Tibial artery (tissue), 4 donors: ENCODE measurements around the gene CENPK.

Source experiments
- DNase-seq, 2 donors: peaks; one replicate each; pipeline ENCODE4 v3.0.0-alpha.2; 2019
- H3K27ac ChIP-seq, 2 donors: fragments of 200-600 bp; sonication (generic) in 1 of 2; 1 replicate in 1 of 2; 2 replicates in 1 of 2; pipeline ENCODE4 v1.5.1; 2018 to 2019; ENCODE audit warnings: mild to moderate bottlenecking in 1 of 2
- H3K27me3 ChIP-seq, 2 donors: fragments of 200-600 bp; sonication (generic) in 1 of 2; one replicate each; pipeline versions ENCODE4 v1.5.1 to v1.6.0; 2016 to 2019
- H3K36me3 ChIP-seq, 3 donors: fragments of 200-600 bp; sonication (generic) in 2 of 3; one replicate each; pipeline ENCODE4 v1.5.1; 2016 to 2019; ENCODE audit warnings: mild to moderate bottlenecking in 2 of 3
- H3K4me1 ChIP-seq, 4 donors: fragments of 200-600 bp; sonication (generic) in 2 of 4; 1 replicate in 3 of 4; 2 replicates in 1 of 4; pipeline ENCODE4 v1.5.1; 2016 to 2019
- H3K4me3 ChIP-seq, 2 donors: fragments of 200-600 bp; sonication (generic) in 1 of 2; 1 replicate in 1 of 2; 2 replicates in 1 of 2; pipeline ENCODE4 v1.5.1; 2018 to 2019; ENCODE audit warnings: mild to moderate bottlenecking in 2 of 2
- H3K9me3 ChIP-seq, 3 donors: fragments of 200-600 bp; sonication (generic) in 1 of 3; one replicate each; pipeline ENCODE4 v1.5.1; 2016 to 2019
- CTCF ChIP-seq, 2 experiments: fragments of 200-600 bp in 1 of 2; fragments of 450-650 bp in 1 of 2; IDR thresholded peaks; one replicate each; pipeline ENCODE4 v1.5.1; 2017 to 2019; ENCODE audit warnings: antibody characterized with exemption in 2 of 2, mild to moderate bottlenecking in 1 of 2, moderate library complexity in 1 of 2
- intact Hi-C: fragments of 100-400 bp; cut with DNase I; formaldehyde crosslinking; loops from one replicate; pipeline ENCODE4 v1.15.0; 2023; ENCODE audit warnings: low total_unique reads

The CENPK gene

GRCh38 chr5:65474130-65474711 lies 88.7 kb downstream of the CENPK start:
- H3K4me1 ChIP-seq, result peaks cover 0 to 8% (median 0%) of the 10 kb centered on the region in 4 donors
- H3K27ac ChIP-seq, result no peak overlapping the region
- H3K4me3 ChIP-seq, result no peak overlapping the region
- intact Hi-C loops, result no loop called here
- DNase-seq, result no peak
- H3K9me3 ChIP-seq, result no peaks in the 10 kb centered on the region
- H3K27me3 ChIP-seq, result no peaks in the 10 kb centered on the region
- TF ChIP-seq CTCF (IDR thresholded peaks at IDR 0.05), result no peak
- H3K36me3 ChIP-seq, result no peaks in the 10 kb centered on the region

- no peak overlapping the region for H3K27ac ChIP-seq
- no peak for TF ChIP-seq CTCF (IDR thresholded peaks at IDR 0.05)
- no peaks in the 10 kb centered on the region for H3K36me3 ChIP-seq
- no peak for DNase-seq
- H3K27me3 ChIP-seq, result no peaks in the 10 kb centered on the region
- no peaks in the 10 kb centered on the region for H3K4me1 ChIP-seq
- intact Hi-C loops, result no loop called here
- no peaks in the 10 kb centered on the region for H3K9me3 ChIP-seq
- H3K4me3 ChIP-seq, result no peak overlapping the region
Measured at GRCh38 chr5:65468633-65469032, 94.3 kb downstream of the CENPK start.
